Mammary epithelial cell (primary cell): ENCODE data around the gene NID2.

Experiments
- EZH2 ChIP-seq: IDR thresholded peaks from 2 replicates; pipeline ENCODE4 v1.6.1; 2012; ENCODE audit warnings: low read length, inconsistent platforms, borderline replicate concordance
- TF ChIP-seq, protein P1 (sequence below), 2 donors: IDR thresholded peaks in 1 of 2; conservative IDR thresholded peaks in 1 of 2; 2 replicates each; pipeline ENCODE4 v1.5.1; 2011 to 2012; ENCODE audit warnings: inconsistent platforms in 2 of 2, low read length in 2 of 2, mild to moderate bottlenecking in 2 of 2, control low read depth in 1 of 2, low read depth in 1 of 2; ENCODE audit not compliant: insufficient read depth in 1 of 2; ENCODE audit errors: extremely low read depth in 1 of 2

DNA sequence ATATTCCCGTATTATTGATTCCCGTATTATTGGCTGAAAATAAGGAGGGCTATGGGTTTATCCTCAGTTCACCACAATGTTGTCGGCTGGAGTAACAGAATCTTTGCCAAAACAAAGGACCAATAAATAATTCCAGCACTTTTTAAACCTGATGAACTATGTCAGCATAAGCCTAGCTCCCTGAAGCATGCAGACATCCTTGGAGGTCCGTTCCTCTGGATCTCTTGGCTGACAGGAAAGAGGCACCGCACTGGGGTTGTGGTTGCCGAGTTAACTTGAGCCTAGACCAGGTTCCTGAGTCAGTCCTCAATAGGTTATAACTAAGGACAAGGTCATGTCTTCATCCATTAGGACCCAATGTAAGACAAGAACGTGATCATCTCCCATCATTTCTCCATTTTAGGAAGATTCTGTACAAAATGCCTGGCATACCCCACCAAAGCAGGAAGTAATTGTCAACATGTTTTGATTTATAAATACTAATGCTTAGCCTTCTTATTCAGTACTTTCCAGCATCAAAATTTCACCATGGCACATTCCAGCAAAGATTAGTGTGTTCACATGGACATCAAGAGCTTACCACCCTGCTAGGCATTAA, 36.6 kb downstream of the NID2 start:
- no peak for TF ChIP-seq EZH2
- TF ChIP-seq, protein P1, sequence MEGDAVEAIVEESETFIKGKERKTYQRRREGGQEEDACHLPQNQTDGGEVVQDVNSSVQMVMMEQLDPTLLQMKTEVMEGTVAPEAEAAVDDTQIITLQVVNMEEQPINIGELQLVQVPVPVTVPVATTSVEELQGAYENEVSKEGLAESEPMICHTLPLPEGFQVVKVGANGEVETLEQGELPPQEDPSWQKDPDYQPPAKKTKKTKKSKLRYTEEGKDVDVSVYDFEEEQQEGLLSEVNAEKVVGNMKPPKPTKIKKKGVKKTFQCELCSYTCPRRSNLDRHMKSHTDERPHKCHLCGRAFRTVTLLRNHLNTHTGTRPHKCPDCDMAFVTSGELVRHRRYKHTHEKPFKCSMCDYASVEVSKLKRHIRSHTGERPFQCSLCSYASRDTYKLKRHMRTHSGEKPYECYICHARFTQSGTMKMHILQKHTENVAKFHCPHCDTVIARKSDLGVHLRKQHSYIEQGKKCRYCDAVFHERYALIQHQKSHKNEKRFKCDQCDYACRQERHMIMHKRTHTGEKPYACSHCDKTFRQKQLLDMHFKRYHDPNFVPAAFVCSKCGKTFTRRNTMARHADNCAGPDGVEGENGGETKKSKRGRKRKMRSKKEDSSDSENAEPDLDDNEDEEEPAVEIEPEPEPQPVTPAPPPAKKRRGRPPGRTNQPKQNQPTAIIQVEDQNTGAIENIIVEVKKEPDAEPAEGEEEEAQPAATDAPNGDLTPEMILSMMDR (conservative IDR thresholded peaks at IDR 0.05 in 1 of 2, IDR thresholded peaks at IDR 0.05 in 1 of 2; ENCODE audit: extremely low read depth in 1 of 2, insufficient read depth in 1 of 2, low read depth in 1 of 2, low read length in 2 of 2): no peak
